HUDEP-2 (cell line): ENCODE results near the gene MEIS1.
"Not testable (repeated sequence)": the region's sequence is repeated elsewhere in the genome, so short reads cannot be mapped to it uniquely, and the experiment has no call there.

Experiments
- DNase-seq, 76 experiments: peaks; one replicate each; lab custom pipeline; 2025; ENCODE audit not compliant: unreplicated experiment in 76 of 76; lab: John Stamatoyannopoulos, UW

The MEIS1 gene

GRCh38 chr2:66434679-66435548, at the start of gene MEIS1:
Gene MEIS1, plus strand, starts transcription at chr2:66435125. Its CDS starts 732 bp downstream, at chr2:66435857.
- DNase-seq, result peak in 31 of 76 experiments; percentile 4 to 74 (median 23)

GRCh38 chr2:66387016-66387753, 47.7 kb upstream of the MEIS1 start:
- no peak for DNase-seq

GRCh38 chr2:66389651-66390131, 45.2 kb upstream of the MEIS1 start:
- no peak for DNase-seq

GRCh38 chr2:66390152-66390551, 44.8 kb upstream of the MEIS1 start:
- DNase-seq, result no peak

GRCh38 chr2:66390811-66391210, 44.1 kb upstream of the MEIS1 start:
- no peak for DNase-seq

GRCh38 chr2:66391240-66391639, 43.7 kb upstream of the MEIS1 start:
- DNase-seq, result not testable (repeated sequence)

GRCh38 chr2:66405473-66405872, 29.5 kb upstream of the MEIS1 start:
- no peak for DNase-seq

- DNase-seq, result no peak
Measured at GRCh38 chr2:66408905-66409304, 26.0 kb upstream of the MEIS1 start.

- DNase-seq, result no peak
Measured at GRCh38 chr2:66412874-66413273, 22.1 kb upstream of the MEIS1 start.

- no peak for DNase-seq
Measured at GRCh38 chr2:66414896-66415295, 20.0 kb upstream of the MEIS1 start.

GRCh38 chr2:66418381-66418780, 16.5 kb upstream of the MEIS1 start:
- DNase-seq, result no peak

GRCh38 chr2:66421612-66422011, 13.3 kb upstream of the MEIS1 start:
- DNase-seq, result no peak

GRCh38 chr2:66423391-66424124, 11.4 kb upstream of the MEIS1 start:
- no peak for DNase-seq

- DNase-seq, result no peak
Measured at GRCh38 chr2:66426244-66427111, 8.4 kb upstream of the MEIS1 start.

GRCh38 chr2:66427300-66427699, 7.6 kb upstream of the MEIS1 start:
- no peak for DNase-seq

- peak in 14 of 76 experiments; percentile 0 to 27 (median 11) for DNase-seq
Measured at GRCh38 chr2:66428986-66429612, 5.8 kb upstream of the MEIS1 start.

- DNase-seq, result no peak
Measured at GRCh38 chr2:66429693-66430504, 5.0 kb upstream of the MEIS1 start.

- DNase-seq, result no peak
Measured at GRCh38 chr2:66430505-66431273, 4.2 kb upstream of the MEIS1 start.
